Trophoblast cell (in vitro differentiated cells and primary cell): ENCODE data around the gene CKB.

Experiments used
- DNase-seq, 2 donors: peaks; one replicate each; pipeline ENCODE4 v3.0.0-alpha.2; 2016
- H2AFZ ChIP-seq: 2 replicates; pipeline ENCODE4 v1.6.1; 2013; ENCODE audit warnings: low read length, moderate library complexity, mild to moderate bottlenecking; ENCODE audit not compliant: insufficient read depth, poor library complexity
- H2AK5ac ChIP-seq: 2 replicates; pipeline ENCODE4 v1.6.1; 2013; ENCODE audit warnings: mild to moderate bottlenecking, low read length
- H2BK120ac ChIP-seq: 2 replicates; pipeline ENCODE4 v1.6.1; 2013; ENCODE audit warnings: low read length, mild to moderate bottlenecking, moderate library complexity; ENCODE audit not compliant: insufficient read depth, poor library complexity
- H2BK12ac ChIP-seq: 2 replicates; pipeline ENCODE4 v1.6.1; 2013; ENCODE audit warnings: mild to moderate bottlenecking, low read length, moderate library complexity
- H2BK5ac ChIP-seq: 2 replicates; pipeline ENCODE4 v1.6.1; 2013; ENCODE audit warnings: low read length, low read depth, moderate library complexity, mild to moderate bottlenecking; ENCODE audit not compliant: poor library complexity
- H3K14ac ChIP-seq: 2 replicates; pipeline ENCODE4 v1.6.1; 2013; ENCODE audit warnings: mild to moderate bottlenecking, low read length
- H3K18ac ChIP-seq: 2 replicates; pipeline ENCODE4 v1.6.1; 2013; ENCODE audit warnings: mild to moderate bottlenecking, low read length
- H3K23ac ChIP-seq: 2 replicates; pipeline ENCODE4 v1.6.1; 2013; ENCODE audit warnings: low read length
- H3K27ac ChIP-seq: 2 replicates; pipeline ENCODE4 v1.5.1; 2013; ENCODE audit warnings: low read depth, mild to moderate bottlenecking, inconsistent platforms, low read length, moderate library complexity
- H3K27me3 ChIP-seq: 2 replicates; pipeline ENCODE4 v1.6.1; 2013; ENCODE audit warnings: inconsistent platforms, mild to moderate bottlenecking, low read length, moderate library complexity; ENCODE audit not compliant: insufficient read depth
- H3K36me3 ChIP-seq, 2 experiments: 1 replicate in 1 of 2; 2 replicates in 1 of 2; pipeline ENCODE4 v1.6.1; 2013; ENCODE audit warnings: low read length in 2 of 2, mild to moderate bottlenecking in 2 of 2, moderate library complexity in 1 of 2; ENCODE audit not compliant: insufficient read depth in 2 of 2, control insufficient read depth in 1 of 2
- H3K4ac ChIP-seq: 2 replicates; pipeline ENCODE4 v1.6.1; 2013; ENCODE audit warnings: low read depth, mild to moderate bottlenecking, low read length, moderate library complexity
- H3K4me1 ChIP-seq, 2 experiments: 1 replicate in 1 of 2; 2 replicates in 1 of 2; pipeline ENCODE4 v1.6.1; 2013; ENCODE audit warnings: low read length in 2 of 2, mild to moderate bottlenecking in 2 of 2, moderate library complexity in 1 of 2; ENCODE audit not compliant: insufficient read depth in 2 of 2, control insufficient read depth in 1 of 2
- H3K4me2 ChIP-seq: 2 replicates; pipeline ENCODE4 v1.6.1; 2013; ENCODE audit warnings: inconsistent platforms, mild to moderate bottlenecking, low read length, moderate library complexity
- H3K4me3 ChIP-seq: 2 replicates; pipeline ENCODE4 v1.5.1; 2013; ENCODE audit warnings: mild to moderate bottlenecking, low read depth, low read length, inconsistent platforms
- H3K79me1 ChIP-seq: one replicate; pipeline ENCODE4 v1.6.1; 2013; ENCODE audit warnings: low read length
- H3K79me2 ChIP-seq: 2 replicates; pipeline ENCODE4 v1.6.1; 2013; ENCODE audit warnings: low read length, mild to moderate bottlenecking; ENCODE audit not compliant: control insufficient read depth, insufficient read depth, poor library complexity
- H3K9ac ChIP-seq: 2 replicates; pipeline ENCODE4 v1.6.1; 2013; ENCODE audit warnings: mild to moderate bottlenecking, low read length
- H3K9me3 ChIP-seq: 2 replicates; pipeline ENCODE4 v1.6.1; 2013; ENCODE audit warnings: low read depth, mild to moderate bottlenecking, control low read depth, inconsistent platforms, low read length; ENCODE audit not compliant: insufficient read depth
- H4K12ac ChIP-seq: 2 replicates; pipeline ENCODE4 v1.6.1; 2013; ENCODE audit warnings: low read depth, mild to moderate bottlenecking, low read length, moderate library complexity
- H4K8ac ChIP-seq: 2 replicates; pipeline ENCODE4 v1.6.1; 2013; ENCODE audit warnings: low read depth, mild to moderate bottlenecking, low read length, moderate library complexity
- H4K91ac ChIP-seq: one replicate; pipeline ENCODE4 v1.6.1; 2013; ENCODE audit warnings: low read depth, mild to moderate bottlenecking, low read length, moderate library complexity
- WGBS: extraction: QIAGEN DNeasy Blood & Tissue Kit; methylation state at CpG from one replicate; pipeline ENCODE4 v1.1.7; 2013; ENCODE audit warnings: missing lambda C conversion rate; ENCODE audit not compliant: insufficient read length, insufficient coverage; ENCODE audit errors: extremely low coverage; 5-methylcytosine and 5-hydroxymethylcytosine counted together

Gene CKB

GRCh38 chr14:103555559-103556337, 33.1 kb upstream of the CKB start:
- Histone ChIP-seq H2AK5ac (no peak overlapping the region), H2BK5ac (no peak overlapping the region), H3K4me1 (peaks cover 0 to 1% of the 10 kb centered on the region in 2 experiments), H3K36me3 (peaks cover 7 to 15% of the 10 kb centered on the region in 2 experiments), H3K27me3 (no peaks in the 10 kb centered on the region), H3K79me1 (no peaks in the 10 kb centered on the region), H3K9me3 (peaks cover 5% of the 10 kb centered on the region), H3K27ac (no peak overlapping the region), H3K18ac (no peak overlapping the region), H3K14ac (no peak overlapping the region), H3K4me2 (no peak overlapping the region), H3K4me3 (no peak overlapping the region), H4K8ac (no peak overlapping the region), H2BK120ac (no peak overlapping the region), H2BK12ac (no peak overlapping the region), H2AFZ (no peak overlapping the region), H3K79me2 (no peaks in the 10 kb centered on the region), H3K23ac (no peak overlapping the region), H3K9ac (no peak overlapping the region), H4K91ac (no peak overlapping the region), H4K12ac (no peak overlapping the region), H3K4ac (no peak overlapping the region)
- WGBS, result 100% methylated on average over 1 of the region's 15 CpGs
- no peak for DNase-seq

- no peak overlapping the region for H4K91ac ChIP-seq
- no peaks in the 10 kb centered on the region for H3K27me3 ChIP-seq
- no peak overlapping the region for H3K4me3 ChIP-seq
- H3K23ac ChIP-seq, result no peak overlapping the region
- no peak overlapping the region for H3K18ac ChIP-seq
- H3K79me1 ChIP-seq, result no peaks in the 10 kb centered on the region
- H2BK120ac ChIP-seq, result no peak overlapping the region
- H2AFZ ChIP-seq, result no peak overlapping the region
- no peaks in the 10 kb centered on the region for H3K79me2 ChIP-seq
- H3K9ac ChIP-seq, result no peak overlapping the region
- H3K36me3 ChIP-seq, result peaks cover 0 to 2% of the 10 kb centered on the region in 2 experiments
- no peak for DNase-seq
- H4K8ac ChIP-seq, result no peak overlapping the region
- H4K12ac ChIP-seq, result no peak overlapping the region
- H2BK5ac ChIP-seq, result no peak overlapping the region
- no peak overlapping the region for H3K27ac ChIP-seq
- no peak overlapping the region for H2BK12ac ChIP-seq
- no peak overlapping the region for H3K14ac ChIP-seq
- no peak overlapping the region for H2AK5ac ChIP-seq
- WGBS, result no CpG with 5 or more reads among the region's 11 CpGs
- no peaks in the 10 kb centered on the region for H3K4me1 ChIP-seq
- H3K4ac ChIP-seq, result no peak overlapping the region
- H3K9me3 ChIP-seq, result peaks cover 5% of the 10 kb centered on the region
- no peak overlapping the region for H3K4me2 ChIP-seq
Measured at GRCh38 chr14:103552846-103553210, 30.2 kb upstream of the CKB start.

- H3K79me2 ChIP-seq, result no peaks in the 10 kb centered on the region
- H3K4me3 ChIP-seq, result no peak overlapping the region
- WGBS, result no CpG with 5 or more reads among the region's 18 CpGs
- no peaks in the 10 kb centered on the region for H3K79me1 ChIP-seq
- peaks cover 0 to 2% of the 10 kb centered on the region in 2 experiments for H3K36me3 ChIP-seq
- peaks cover 5% of the 10 kb centered on the region for H3K9me3 ChIP-seq
- H3K4me2 ChIP-seq, result no peak overlapping the region
- H2BK120ac ChIP-seq, result no peak overlapping the region
- H3K4ac ChIP-seq, result no peak overlapping the region
- H3K27me3 ChIP-seq, result no peaks in the 10 kb centered on the region
- H3K4me1 ChIP-seq, result no peaks in the 10 kb centered on the region
- H3K27ac ChIP-seq, result no peak overlapping the region
- H4K12ac ChIP-seq, result peak overlapping the region; percentile 23
- no peak overlapping the region for H3K9ac ChIP-seq
- H2BK5ac ChIP-seq, result no peak overlapping the region
- no peak overlapping the region for H2AFZ ChIP-seq
- H3K14ac ChIP-seq, result no peak overlapping the region
- H3K18ac ChIP-seq, result no peak overlapping the region
- no peak overlapping the region for H4K8ac ChIP-seq
- H2AK5ac ChIP-seq, result no peak overlapping the region
- no peak overlapping the region for H2BK12ac ChIP-seq
- H3K23ac ChIP-seq, result no peak overlapping the region
- DNase-seq, result peak; percentile 30 to 72
- H4K91ac ChIP-seq, result no peak overlapping the region
Measured at GRCh38 chr14:103552011-103552845, 29.6 kb upstream of the CKB start.

- no peak overlapping the region for H3K4ac ChIP-seq
- no peak overlapping the region for H3K9ac ChIP-seq
- no peak overlapping the region for H3K18ac ChIP-seq
- H3K79me1 ChIP-seq, result no peaks in the 10 kb centered on the region
- H2BK120ac ChIP-seq, result no peak overlapping the region
- no peak overlapping the region for H3K14ac ChIP-seq
- H3K4me1 ChIP-seq, result no peaks in the 10 kb centered on the region
- H3K27me3 ChIP-seq, result no peaks in the 10 kb centered on the region
- H3K27ac ChIP-seq, result no peak overlapping the region
- peaks cover 5% of the 10 kb centered on the region for H3K9me3 ChIP-seq
- H4K12ac ChIP-seq, result no peak overlapping the region
- H3K23ac ChIP-seq, result no peak overlapping the region
- H4K8ac ChIP-seq, result no peak overlapping the region
- no peaks in the 10 kb centered on the region for H3K36me3 ChIP-seq
- H4K91ac ChIP-seq, result no peak overlapping the region
- no CpG with 5 or more reads among the region's 17 CpGs for WGBS
- no peak overlapping the region for H3K4me2 ChIP-seq
- no peak overlapping the region for H2AK5ac ChIP-seq
- no peak overlapping the region for H2BK5ac ChIP-seq
- no peaks in the 10 kb centered on the region for H3K79me2 ChIP-seq
- H2BK12ac ChIP-seq, result no peak overlapping the region
- no peak overlapping the region for H2AFZ ChIP-seq
- no peak for DNase-seq
- no peak overlapping the region for H3K4me3 ChIP-seq
Measured at GRCh38 chr14:103551338-103551762, 28.7 kb upstream of the CKB start.
